ENCODE results near the gene TBL1XR1. TPM values are rescaled to one million over a fixed set of nuclear protein-coding genes. Genes with fewer than 3 reads are reported as not detected.

The TBL1XR1 gene
- total RNA-seq, 1 donor from 2014 or later, result 102 TPM

- Histone ChIP-seq H3K4me1 (peaks cover 84% of the 10 kb centered on the region), H3K27ac (replicated peaks) (peak overlapping the region; percentile 56), H3K4me3 (no peak overlapping the region), H3K36me3 (no peaks in the 10 kb centered on the region), H3K27me3 (ENCODE audit: low read depth) (no peaks in the 10 kb centered on the region), H3K9me3 (replicated peaks) (no peaks in the 10 kb centered on the region)
- intact Hi-C loops (cut with micrococcal nuclease), result no loop called here
- DNase-seq, result no peak
- no peak for TF ChIP-seq CTCF (IDR thresholded peaks at IDR 0.05; ENCODE audit: borderline replicate concordance)
Measured at GRCh38 chr3:177126015-177126773, 71.1 kb downstream of the TBL1XR1 start.

- TF ChIP-seq CTCF (IDR thresholded peaks at IDR 0.05; ENCODE audit: borderline replicate concordance), result no peak
- Histone ChIP-seq H3K4me3 (no peak overlapping the region), H3K4me1 (peaks cover 84% of the 10 kb centered on the region), H3K27ac (replicated peaks) (peak overlapping the region; percentile 56), H3K36me3 (no peaks in the 10 kb centered on the region), H3K27me3 (ENCODE audit: low read depth) (no peaks in the 10 kb centered on the region), H3K9me3 (replicated peaks) (no peaks in the 10 kb centered on the region)
- intact Hi-C loops (cut with micrococcal nuclease), result no loop called here
- DNase-seq, result no peak
Measured at GRCh38 chr3:177124882-177125281, 72.4 kb downstream of the TBL1XR1 start.

- TF ChIP-seq CTCF (IDR thresholded peaks at IDR 0.05; ENCODE audit: borderline replicate concordance), result no peak
- Histone ChIP-seq H3K27ac (replicated peaks) (no peak overlapping the region), H3K4me1 (peaks cover 83% of the 10 kb centered on the region), H3K9me3 (replicated peaks) (no peaks in the 10 kb centered on the region), H3K27me3 (ENCODE audit: low read depth) (no peaks in the 10 kb centered on the region), H3K4me3 (no peak overlapping the region), H3K36me3 (no peaks in the 10 kb centered on the region)
- intact Hi-C loops (cut with micrococcal nuclease), result no loop called here
- no peak for DNase-seq
Measured at GRCh38 chr3:177123822-177124221, 73.5 kb downstream of the TBL1XR1 start.

GRCh38 chr3:177122183-177122856, 75.0 kb downstream of the TBL1XR1 start:
- H3K4me1 ChIP-seq, result peaks cover 84% of the 10 kb centered on the region
- intact Hi-C loops (cut with micrococcal nuclease), result no loop called here
- no peak overlapping the region for H3K4me3 ChIP-seq
- H3K27ac ChIP-seq (replicated peaks), result no peak overlapping the region
- H3K36me3 ChIP-seq, result no peaks in the 10 kb centered on the region
- H3K27me3 ChIP-seq (ENCODE audit: low read depth), result no peaks in the 10 kb centered on the region
- TF ChIP-seq CTCF (IDR thresholded peaks at IDR 0.05; ENCODE audit: borderline replicate concordance), result no peak
- DNase-seq, result no peak
- H3K9me3 ChIP-seq (replicated peaks), result no peaks in the 10 kb centered on the region

GRCh38 chr3:177119829-177120228, 77.5 kb downstream of the TBL1XR1 start:
- no peak overlapping the region for H3K27ac ChIP-seq (replicated peaks)
- no peak for TF ChIP-seq CTCF (IDR thresholded peaks at IDR 0.05; ENCODE audit: borderline replicate concordance)
- peaks cover 84% of the 10 kb centered on the region for H3K4me1 ChIP-seq
- H3K4me3 ChIP-seq, result no peak overlapping the region
- H3K27me3 ChIP-seq (ENCODE audit: low read depth), result no peaks in the 10 kb centered on the region
- no peaks in the 10 kb centered on the region for H3K9me3 ChIP-seq (replicated peaks)
- intact Hi-C loops (cut with micrococcal nuclease), result loop anchor here (10.0 kb wide), 1 partner anchor 55 kb away; no protein-coding TSS in a partner anchor
- H3K36me3 ChIP-seq, result no peaks in the 10 kb centered on the region
- DNase-seq, result no peak

All from left ventricle myocardium inferior (tissue), 1 donor.